Activated CD8-positive, alpha-beta T cell treated with anti-CD3 and anti-CD28 coated beads for 36 hours (primary cell): ENCODE measurements around the gene CENPF. TPM values are rescaled to one million over a fixed set of nuclear protein-coding genes. Genes with fewer than 3 reads are reported as not detected.
"Not testable (repeated sequence)": the region's sequence is repeated elsewhere in the genome, so short reads cannot be mapped to it uniquely, and the experiment has no call there.

ENCODE experiments used
- ATAC-seq: fragments of 200-7000 bp; cut with Tn5 transposase; one replicate; pipeline ENCODE4 v1.10.0; 2021; ENCODE audit warnings: mild to moderate bottlenecking, moderate library complexity
- CTCF ChIA-PET: fragments of 350-600 bp; sonication (Branson Sonifier 250); formaldehyde crosslinking; loops from one replicate; lab custom pipeline; 2021; ENCODE audit warnings: antibody characterized with exemption; lab: Charles Lee
- POLR2A ChIA-PET: fragments of 350-600 bp; sonication (Branson Sonifier 250); formaldehyde crosslinking; loops from one replicate; lab custom pipeline; 2021; ENCODE audit warnings: antibody characterized with exemption; lab: Charles Lee
- DNase-seq: peaks from one replicate; pipeline ENCODE4 v3.0.0-alpha.2; 2020
- H3K27ac Mint-ChIP-seq: one replicate; pipeline ENCODE4 v1.8.0; 2021; ENCODE audit warnings: mild to moderate bottlenecking, mixed read lengths
- H3K27me3 Mint-ChIP-seq: one replicate; pipeline ENCODE4 v1.8.0; 2021; ENCODE audit warnings: mixed read lengths
- H3K36me3 Mint-ChIP-seq: one replicate; pipeline ENCODE4 v1.8.0; 2021; ENCODE audit warnings: low read depth, mixed read lengths
- H3K4me1 Mint-ChIP-seq: one replicate; pipeline ENCODE4 v1.8.0; 2021; ENCODE audit warnings: low read depth, mixed read lengths
- H3K4me3 Mint-ChIP-seq: one replicate; pipeline ENCODE4 v1.8.0; 2021; ENCODE audit warnings: mild to moderate bottlenecking, moderate library complexity, mixed read lengths
- H3K9me3 Mint-ChIP-seq: one replicate; pipeline ENCODE4 v1.8.0; 2021; ENCODE audit warnings: mixed read lengths
- CTCF ChIP-seq: fragments of 200-600 bp; IDR thresholded peaks from one replicate; pipeline ENCODE4 v1.8.0; 2022; ENCODE audit warnings: antibody characterized with exemption, mild to moderate bottlenecking
- intact Hi-C: fragments of 100-400 bp; cut with micrococcal nuclease; formaldehyde crosslinking; loops from one replicate; pipeline ENCODE4 v1.10.0; 2022
- total RNA-seq, 2 experiments: library from RNA; stranded (reverse); gene quantifications; one replicate each; pipeline ENCODE4 v1.2.3, GENCODE V29; 2021

CENPF gene
- total RNA-seq, 2 experiments from 2014 or later = 65.4 to 70.6 TPM

- CTCF ChIA-PET = interaction anchor here (1.1 to 3.6 kb wide), 5 partner anchors 23 to 343 kb away, joined by 3 to 9 read pairs (median 4); no protein-coding TSS in a partner anchor
- TF ChIP-seq CTCF = no peak
- DNase-seq (no peak), ATAC-seq (no peak)
- POLR2A ChIA-PET = no interaction called here
- H3K9me3 Mint-ChIP-seq = no peaks in the 10 kb centered on the region
- peak overlapping the region; percentile 93 for H3K4me3 Mint-ChIP-seq
- H3K4me1 Mint-ChIP-seq = peaks cover 13% of the 10 kb centered on the region
- peaks cover 15% of the 10 kb centered on the region for H3K36me3 Mint-ChIP-seq
- no peak overlapping the region for H3K27ac Mint-ChIP-seq
- no peaks in the 10 kb centered on the region for H3K27me3 Mint-ChIP-seq
- intact Hi-C loops = no loop called here
Observed at GRCh38 chr1:214604523-214604922, 1.5 kb downstream of the CENPF start.

- H3K27me3 Mint-ChIP-seq, H3K4me3 Mint-ChIP-seq, DNase-seq, ATAC-seq, H3K9me3 Mint-ChIP-seq, POLR2A ChIA-PET, intact Hi-C loops, H3K27ac Mint-ChIP-seq: not testable (repeated sequence)
- Mint-ChIP-seq H3K36me3 (peaks cover 20% of the 10 kb centered on the region), H3K4me1 (peaks cover 13% of the 10 kb centered on the region)
- CTCF ChIA-PET = interaction anchor here (1.1 to 3.6 kb wide), 4 partner anchors 22 to 344 kb away, joined by 3 to 9 read pairs (median 4); no protein-coding TSS in a partner anchor
Observed at GRCh38 chr1:214605484-214605883, 2.5 kb downstream of the CENPF start.

GRCh38 chr1:214605933-214606925 is 3.2 kb downstream of the CENPF start:
- H3K27me3 Mint-ChIP-seq, H3K9me3 Mint-ChIP-seq, POLR2A ChIA-PET, intact Hi-C loops, H3K4me3 Mint-ChIP-seq, DNase-seq, H3K27ac Mint-ChIP-seq, ATAC-seq, CTCF ChIA-PET: not testable (repeated sequence)
- H3K36me3 Mint-ChIP-seq = peaks cover 23% of the 10 kb centered on the region
- peaks cover 15% of the 10 kb centered on the region for H3K4me1 Mint-ChIP-seq

GRCh38 chr1:214607492-214608215 is 4.7 kb downstream of the CENPF start:
- CTCF ChIA-PET, DNase-seq, intact Hi-C loops, H3K27ac Mint-ChIP-seq, H3K27me3 Mint-ChIP-seq, POLR2A ChIA-PET, H3K4me3 Mint-ChIP-seq, H3K9me3 Mint-ChIP-seq, ATAC-seq: not testable (repeated sequence)
- peaks cover 12% of the 10 kb centered on the region for H3K4me1 Mint-ChIP-seq
- H3K36me3 Mint-ChIP-seq = peaks cover 27% of the 10 kb centered on the region

- H3K27ac Mint-ChIP-seq, intact Hi-C loops, H3K4me3 Mint-ChIP-seq, H3K9me3 Mint-ChIP-seq, POLR2A ChIA-PET, ATAC-seq, DNase-seq, H3K27me3 Mint-ChIP-seq, CTCF ChIA-PET: not testable (repeated sequence)
- peaks cover 11% of the 10 kb centered on the region for H3K4me1 Mint-ChIP-seq
- H3K36me3 Mint-ChIP-seq = peaks cover 25% of the 10 kb centered on the region
Observed at GRCh38 chr1:214608216-214608783, 5.3 kb downstream of the CENPF start.

GRCh38 chr1:214608817-214609216 is 5.8 kb downstream of the CENPF start:
- H3K27ac Mint-ChIP-seq, H3K27me3 Mint-ChIP-seq, DNase-seq, CTCF ChIA-PET, H3K4me3 Mint-ChIP-seq, POLR2A ChIA-PET, intact Hi-C loops, H3K9me3 Mint-ChIP-seq, ATAC-seq: not testable (repeated sequence)
- H3K4me1 Mint-ChIP-seq = peaks cover 11% of the 10 kb centered on the region
- peaks cover 28% of the 10 kb centered on the region for H3K36me3 Mint-ChIP-seq

- TF ChIP-seq CTCF = no peak
- Mint-ChIP-seq H3K27me3 (no peaks in the 10 kb centered on the region), H3K27ac (no peak overlapping the region), H3K4me3 (no peak overlapping the region), H3K9me3 (peaks cover 4% of the 10 kb centered on the region), H3K4me1 (peaks cover 6% of the 10 kb centered on the region), H3K36me3 (peaks cover 29% of the 10 kb centered on the region)
- no peak for ATAC-seq
- intact Hi-C loops = no loop called here
- CTCF ChIA-PET = interaction anchor here (1.1 kb wide), 1 partner anchor 29 kb away, joined by 3 read pairs; no protein-coding TSS in a partner anchor
- DNase-seq = no peak
- POLR2A ChIA-PET = no interaction called here
Observed at GRCh38 chr1:214609692-214610091, 6.7 kb downstream of the CENPF start.

- H3K4me1 Mint-ChIP-seq, H3K27ac Mint-ChIP-seq, H3K9me3 Mint-ChIP-seq, DNase-seq, POLR2A ChIA-PET, H3K27me3 Mint-ChIP-seq, intact Hi-C loops, H3K4me3 Mint-ChIP-seq, ATAC-seq: not testable (repeated sequence)
- peaks cover 32% of the 10 kb centered on the region for H3K36me3 Mint-ChIP-seq
- CTCF ChIA-PET = interaction anchor here (1.1 to 1.4 kb wide), 2 partner anchors 18 to 29 kb away, joined by 3 read pairs; no protein-coding TSS in a partner anchor
Observed at GRCh38 chr1:214610136-214610535, 7.1 kb downstream of the CENPF start.
